ENCODE data around the gene STARD9.

STARD9 gene

GRCh38 chr15:42612367-42612912 lies 37.0 kb downstream of the STARD9 start:
- TF ChIP-seq CTCF (IDR thresholded peaks at IDR 0.05; ENCODE audit: low read depth, low read length), result no peak
- H3K4me3 ChIP-seq (ENCODE audit: low read depth, low read length), result no peak overlapping the region

DNA sequence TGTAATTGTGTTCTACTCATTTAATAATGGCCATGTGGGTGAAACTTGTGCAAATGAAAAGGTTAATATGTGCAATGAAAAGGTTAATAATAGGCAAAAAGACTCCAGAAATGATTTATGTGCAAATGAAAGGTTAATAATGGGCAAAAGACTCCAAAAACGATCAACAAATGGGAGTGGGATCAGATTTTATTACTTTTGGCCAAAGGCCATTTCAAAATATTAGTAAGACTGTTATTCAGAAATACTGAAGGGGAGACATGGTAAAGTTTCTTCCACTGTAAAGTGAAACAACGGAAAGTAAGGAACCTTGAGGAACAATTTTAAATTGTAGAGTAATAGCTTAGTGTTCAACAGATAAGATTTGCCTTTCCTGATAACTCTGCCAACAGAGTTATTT lies 40.7 kb downstream of the STARD9 start:
- H3K4me3 ChIP-seq (ENCODE audit: low read depth, low read length), result no peak overlapping the region
- TF ChIP-seq CTCF (IDR thresholded peaks at IDR 0.05; ENCODE audit: low read depth, low read length), result no peak

DNA sequence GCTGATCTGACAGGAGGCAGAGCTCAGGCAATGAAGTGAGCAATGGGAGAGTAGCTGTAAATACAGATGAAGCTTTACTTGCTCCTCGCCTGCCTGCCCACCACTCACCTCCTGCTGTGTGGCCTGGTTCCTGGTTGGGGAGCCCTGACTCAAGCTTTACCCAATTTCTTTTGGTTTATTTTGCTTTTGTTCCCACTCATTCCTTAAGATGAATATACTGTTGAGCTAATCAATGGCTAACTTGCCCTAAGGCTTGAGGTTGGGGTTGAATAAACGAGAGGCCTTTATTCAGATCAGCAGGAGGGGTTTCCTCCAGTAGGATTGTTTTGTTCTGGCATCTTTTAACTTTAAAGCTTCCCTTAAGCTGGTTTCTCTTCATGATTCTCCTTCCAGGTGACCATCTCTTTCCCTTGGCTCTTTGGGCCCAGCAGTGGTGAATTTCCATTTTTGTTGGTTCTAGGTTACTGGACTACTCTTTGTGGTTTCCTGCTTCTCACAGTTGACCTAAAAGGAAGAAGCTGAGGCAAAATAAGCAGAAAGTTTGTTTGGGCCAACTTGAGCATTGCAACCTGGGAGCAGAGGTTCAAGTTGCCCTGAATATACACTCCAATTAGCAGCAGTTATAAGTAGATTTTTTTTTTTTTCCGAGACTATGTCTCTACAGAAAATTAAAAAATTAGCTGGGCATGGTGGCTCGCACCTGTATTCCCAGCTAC lies 44.4 kb downstream of the STARD9 start:
- TF ChIP-seq CTCF (IDR thresholded peaks at IDR 0.05; ENCODE audit: low read depth, low read length), result no peak

GRCh38 chr15:42621386-42621785 lies 46.0 kb downstream of the STARD9 start:
- no peak for TF ChIP-seq CTCF (IDR thresholded peaks at IDR 0.05; ENCODE audit: low read depth, low read length)
- H3K4me3 ChIP-seq (ENCODE audit: low read depth, low read length), result no peak overlapping the region

More for the DNA sequence above, 44.4 kb downstream of the STARD9 start:
- no peak overlapping the region for H3K4me3 ChIP-seq (ENCODE audit: low read depth, low read length)

- no peak overlapping the region for H3K4me3 ChIP-seq (ENCODE audit: low read depth, low read length)
- no peak for TF ChIP-seq CTCF (IDR thresholded peaks at IDR 0.05; ENCODE audit: low read depth, low read length)
Measured at GRCh38 chr15:42621996-42622925, 46.9 kb downstream of the STARD9 start.

- no peak for TF ChIP-seq CTCF (IDR thresholded peaks at IDR 0.05; ENCODE audit: low read depth, low read length)
Measured at GRCh38 chr15:42623951-42624350, 48.5 kb downstream of the STARD9 start.

More at GRCh38 chr15:42623951-42624350, 48.5 kb downstream of the STARD9 start:
- no peak overlapping the region for H3K4me3 ChIP-seq (ENCODE audit: low read depth, low read length)

All from WI38 (cell line).